Measurements from ENCODE around the gene SKIC3.

SKIC3 gene

GRCh38 chr5:95530416-95530815 is 24.4 kb downstream of the SKIC3 start:
- DNase-seq, result no peak

GRCh38 chr5:95528565-95528964 is 26.2 kb downstream of the SKIC3 start:
- DNase-seq, result no peak

GRCh38 chr5:95526871-95527270 is 27.9 kb downstream of the SKIC3 start:
- DNase-seq, result no peak

GRCh38 chr5:95524423-95524822 is 30.4 kb downstream of the SKIC3 start:
- no peak for DNase-seq

GRCh38 chr5:95520206-95520605 is 34.6 kb downstream of the SKIC3 start:
- no peak for DNase-seq

- no peak for DNase-seq
Measured at GRCh38 chr5:95519681-95520080, 35.1 kb downstream of the SKIC3 start.

GRCh38 chr5:95519151-95519550 is 35.6 kb downstream of the SKIC3 start:
- no peak for DNase-seq

GRCh38 chr5:95518417-95518816 is 36.4 kb downstream of the SKIC3 start:
- no peak for DNase-seq

GRCh38 chr5:95511606-95512005 is 43.2 kb downstream of the SKIC3 start:
- no peak for DNase-seq

GRCh38 chr5:95508550-95508949 is 46.2 kb downstream of the SKIC3 start:
- DNase-seq, result no peak

Data from activated T-cell treated with anti-CD3 and anti-CD28 coated beads, Interleukin-2, amount 50 U/mL, for 1 hour (primary cell).